ENCODE measurements around the gene TRAPPC12.

DNA sequence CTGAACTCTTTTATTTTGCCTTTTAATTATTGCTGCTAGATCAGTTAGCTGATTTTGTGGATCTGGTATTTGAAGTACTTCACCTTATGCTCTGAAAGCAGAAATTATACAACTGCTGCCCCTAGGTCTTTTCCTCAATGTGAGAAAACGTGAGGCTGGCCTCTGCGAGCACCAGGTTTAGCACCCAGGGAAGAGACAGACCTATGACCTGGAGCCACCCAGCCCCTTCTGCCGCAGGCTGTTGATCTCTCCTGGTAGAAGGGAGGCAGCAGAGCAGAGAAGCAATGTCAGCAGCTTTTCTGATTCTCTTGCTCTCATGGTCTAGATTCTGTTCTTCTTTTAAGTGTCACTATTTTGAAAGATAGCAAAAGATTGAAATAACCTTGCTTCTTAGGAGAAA is 19.9 kb downstream of the TRAPPC12 start:
- TF ChIP-seq POLR2A (IDR thresholded peaks at IDR 0.05) (no peak), POLR2AphosphoS5 (IDR thresholded peaks at IDR 0.05) (no peak)
